ENCODE results near the gene MKNK2. TPM values are rescaled to one million over a fixed set of nuclear protein-coding genes. Genes with fewer than 3 reads are reported as not detected.

MKNK2 gene
- total and polyA plus RNA-seq, 10 of the 15 experiments (the other 5 are each of a cell fraction or from before 2014, with no cell fraction given) = 9.6 to 365 (median 69.9) TPM

DNA sequence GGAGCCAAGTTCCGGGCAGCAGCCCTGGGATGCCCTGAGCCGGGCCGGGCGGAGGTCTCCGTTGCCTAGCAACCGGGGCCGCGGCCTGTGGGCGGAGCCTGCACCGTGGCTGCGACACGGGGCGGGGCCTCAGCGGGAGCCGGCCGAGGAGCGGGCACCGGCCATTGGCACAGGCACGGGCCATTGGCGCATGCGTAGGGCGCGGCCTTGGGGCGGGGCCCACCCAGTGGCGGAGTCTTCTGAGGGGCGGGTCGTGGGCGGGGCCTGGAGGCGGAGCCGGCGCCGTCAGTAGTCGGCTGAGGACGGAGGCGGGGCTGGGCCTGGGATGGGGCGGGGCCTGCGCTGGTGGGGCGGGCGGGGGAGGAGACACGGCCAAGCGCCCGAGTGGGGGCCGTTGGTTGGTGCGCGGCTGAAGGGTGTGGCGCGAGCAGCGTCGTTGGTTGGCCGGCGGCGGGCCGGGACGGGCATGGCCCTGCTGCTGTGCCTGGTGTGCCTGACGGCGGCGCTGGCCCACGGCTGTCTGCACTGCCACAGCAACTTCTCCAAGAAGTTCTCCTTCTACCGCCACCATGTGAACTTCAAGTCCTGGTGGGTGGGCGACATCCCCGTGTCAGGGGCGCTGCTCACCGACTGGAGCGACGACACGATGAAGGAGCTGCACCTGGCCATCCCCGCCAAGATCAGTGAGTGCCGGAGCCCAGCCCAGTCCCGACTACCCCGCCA, 45.6 kb upstream of the MKNK2 start, which contains the start of gene IZUMO4:
TSS of gene IZUMO4 (plus strand) at position 436 of the 723 bp plus-strand sequence. CDS start at position 467, 31 bp downstream.
- Histone ChIP-seq H3K4me3 (peak within 1 kb of the TSS; percentile 93), H4K20me1 (ENCODE audit: control insufficient read depth, insufficient read depth) (no peaks in the 10 kb centered on the region), H3K27me3 (replicated peaks in 1 of 2; ENCODE audit: control insufficient read depth in 2 of 2, insufficient read depth in 2 of 2, low read length in 1 of 2) (no peaks in the 10 kb centered on the region), H3K79me2 (ENCODE audit: control insufficient read depth, insufficient read depth, low read length) (peaks cover 51% of the 10 kb centered on the region), H3K4me1 (ENCODE audit: control insufficient read depth, insufficient read depth, low read length) (peaks cover 21% of the 10 kb centered on the region), H3K9ac (ENCODE audit: control insufficient read depth, insufficient read depth, low read length) (peak within 1 kb of the TSS; percentile 83), H2AFZ (ENCODE audit: control insufficient read depth, low read depth, low read length) (peak within 1 kb of the TSS; percentile 69), H3K4me2 (ENCODE audit: control insufficient read depth, insufficient read depth) (peak within 1 kb of the TSS; percentile 88), H3K9me3 (replicated peaks; ENCODE audit: control insufficient read depth, insufficient read depth, low read length) (no peaks in the 10 kb centered on the region), H3K36me3 (ENCODE audit: control insufficient read depth in 2 of 2, insufficient read depth in 2 of 2, low read length in 1 of 2) (peaks cover 7 to 21% of the 10 kb centered on the region in 2 experiments; a peak in 3 of 4 replicates), H3K27ac (ENCODE audit: control insufficient read depth, insufficient read depth) (peak within 1 kb of the TSS; percentile 93)
- no TSS peak for BruUV-seq (replicated peaks)
- POLR2A ChIA-PET = interaction anchor here (1.5 to 7.8 kb wide), 3 partner anchors 14 to 232 kb away, joined by 4 to 110 read pairs (median 4); partner anchors contain the start of gene MKNK2
- ATAC-seq (peak; percentile 83), DNase-seq (ENCODE audit: low read depth, low spot score) (peak; percentile 71), FAIRE-seq (peak; percentile 85)
- WGBS (ENCODE audit: insufficient coverage, insufficient replicate concordance, low lambda C conversion rate, missing lambda C conversion rate) = under 1% methylated on average over 66 of the region's 70 CpGs
- CTCF ChIA-PET = interaction anchor here (0.7 to 3.1 kb wide), 3 partner anchors 9 to 47 kb away, joined by 3 to 7 read pairs (median 3); no protein-coding TSS in a partner anchor
- intact Hi-C loops (cut with micrococcal nuclease; ENCODE audit: unreplicated experiment) (loop anchor here (10.0 kb wide), 3 partner anchors 138 to 192 kb away; partner anchors contain the start of genes ADAT3, PLEKHJ1, SCAMP4 and SF3A2), in situ Hi-C loops (cut with MboI) (no loop called here)
- RAD21 ChIA-PET (ENCODE audit: unreplicated experiment) = interaction anchor here (0.6 to 1.2 kb wide), 3 partner anchors 45 to 78 kb away, joined by 3 to 4 read pairs (median 3); no protein-coding TSS in a partner anchor
- SMC1A ChIA-PET (ENCODE audit: uncharacterized antibody, unreplicated experiment) = interaction anchor here (1.4 to 5.1 kb wide), 2 partner anchors 13 to 29 kb away, joined by 3 to 43 read pairs; no protein-coding TSS in a partner anchor
- TF ChIP-seq, protein P1, sequence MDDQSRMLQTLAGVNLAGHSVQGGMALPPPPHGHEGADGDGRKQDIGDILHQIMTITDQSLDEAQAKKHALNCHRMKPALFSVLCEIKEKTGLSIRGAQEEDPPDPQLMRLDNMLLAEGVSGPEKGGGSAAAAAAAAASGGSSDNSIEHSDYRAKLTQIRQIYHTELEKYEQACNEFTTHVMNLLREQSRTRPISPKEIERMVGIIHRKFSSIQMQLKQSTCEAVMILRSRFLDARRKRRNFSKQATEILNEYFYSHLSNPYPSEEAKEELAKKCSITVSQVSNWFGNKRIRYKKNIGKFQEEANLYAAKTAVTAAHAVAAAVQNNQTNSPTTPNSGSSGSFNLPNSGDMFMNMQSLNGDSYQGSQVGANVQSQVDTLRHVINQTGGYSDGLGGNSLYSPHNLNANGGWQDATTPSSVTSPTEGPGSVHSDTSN (IDR thresholded peaks at IDR 0.05; ENCODE audit: insufficient replicate concordance, low read depth, low read length) = no peak
- TF ChIP-seq, protein P2, sequence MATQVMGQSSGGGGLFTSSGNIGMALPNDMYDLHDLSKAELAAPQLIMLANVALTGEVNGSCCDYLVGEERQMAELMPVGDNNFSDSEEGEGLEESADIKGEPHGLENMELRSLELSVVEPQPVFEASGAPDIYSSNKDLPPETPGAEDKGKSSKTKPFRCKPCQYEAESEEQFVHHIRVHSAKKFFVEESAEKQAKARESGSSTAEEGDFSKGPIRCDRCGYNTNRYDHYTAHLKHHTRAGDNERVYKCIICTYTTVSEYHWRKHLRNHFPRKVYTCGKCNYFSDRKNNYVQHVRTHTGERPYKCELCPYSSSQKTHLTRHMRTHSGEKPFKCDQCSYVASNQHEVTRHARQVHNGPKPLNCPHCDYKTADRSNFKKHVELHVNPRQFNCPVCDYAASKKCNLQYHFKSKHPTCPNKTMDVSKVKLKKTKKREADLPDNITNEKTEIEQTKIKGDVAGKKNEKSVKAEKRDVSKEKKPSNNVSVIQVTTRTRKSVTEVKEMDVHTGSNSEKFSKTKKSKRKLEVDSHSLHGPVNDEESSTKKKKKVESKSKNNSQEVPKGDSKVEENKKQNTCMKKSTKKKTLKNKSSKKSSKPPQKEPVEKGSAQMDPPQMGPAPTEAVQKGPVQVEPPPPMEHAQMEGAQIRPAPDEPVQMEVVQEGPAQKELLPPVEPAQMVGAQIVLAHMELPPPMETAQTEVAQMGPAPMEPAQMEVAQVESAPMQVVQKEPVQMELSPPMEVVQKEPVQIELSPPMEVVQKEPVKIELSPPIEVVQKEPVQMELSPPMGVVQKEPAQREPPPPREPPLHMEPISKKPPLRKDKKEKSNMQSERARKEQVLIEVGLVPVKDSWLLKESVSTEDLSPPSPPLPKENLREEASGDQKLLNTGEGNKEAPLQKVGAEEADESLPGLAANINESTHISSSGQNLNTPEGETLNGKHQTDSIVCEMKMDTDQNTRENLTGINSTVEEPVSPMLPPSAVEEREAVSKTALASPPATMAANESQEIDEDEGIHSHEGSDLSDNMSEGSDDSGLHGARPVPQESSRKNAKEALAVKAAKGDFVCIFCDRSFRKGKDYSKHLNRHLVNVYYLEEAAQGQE (IDR thresholded peaks at IDR 0.05; ENCODE audit: low read depth, low read length) = no peak
- TF ChIP-seq PML (IDR thresholded peaks at IDR 0.05; ENCODE audit: low read length) = no peak
- TF ChIP-seq SP1 (IDR thresholded peaks at IDR 0.05; ENCODE audit: low read depth, low read length) = peak; percentile 37
- TF ChIP-seq, protein P3, sequence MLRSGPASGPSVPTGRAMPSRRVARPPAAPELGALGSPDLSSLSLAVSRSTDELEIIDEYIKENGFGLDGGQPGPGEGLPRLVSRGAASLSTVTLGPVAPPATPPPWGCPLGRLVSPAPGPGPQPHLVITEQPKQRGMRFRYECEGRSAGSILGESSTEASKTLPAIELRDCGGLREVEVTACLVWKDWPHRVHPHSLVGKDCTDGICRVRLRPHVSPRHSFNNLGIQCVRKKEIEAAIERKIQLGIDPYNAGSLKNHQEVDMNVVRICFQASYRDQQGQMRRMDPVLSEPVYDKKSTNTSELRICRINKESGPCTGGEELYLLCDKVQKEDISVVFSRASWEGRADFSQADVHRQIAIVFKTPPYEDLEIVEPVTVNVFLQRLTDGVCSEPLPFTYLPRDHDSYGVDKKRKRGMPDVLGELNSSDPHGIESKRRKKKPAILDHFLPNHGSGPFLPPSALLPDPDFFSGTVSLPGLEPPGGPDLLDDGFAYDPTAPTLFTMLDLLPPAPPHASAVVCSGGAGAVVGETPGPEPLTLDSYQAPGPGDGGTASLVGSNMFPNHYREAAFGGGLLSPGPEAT (IDR thresholded peaks at IDR 0.05; ENCODE audit: low read depth) = no peak
- TF ChIP-seq EZH2 (IDR thresholded peaks at IDR 0.05; ENCODE audit: borderline replicate concordance, control insufficient read depth, low read depth, low read length) = no peak
- TF ChIP-seq EP300 (IDR thresholded peaks at IDR 0.05; ENCODE audit: borderline replicate concordance in 1 of 2, control insufficient read depth in 1 of 2, low read depth in 2 of 2, low read length in 2 of 2) = no peak
- TF ChIP-seq ZZZ3 (IDR thresholded peaks at IDR 0.05; ENCODE audit: control insufficient read depth, insufficient read length, low read depth) = no peak
- TF ChIP-seq, protein P4, sequence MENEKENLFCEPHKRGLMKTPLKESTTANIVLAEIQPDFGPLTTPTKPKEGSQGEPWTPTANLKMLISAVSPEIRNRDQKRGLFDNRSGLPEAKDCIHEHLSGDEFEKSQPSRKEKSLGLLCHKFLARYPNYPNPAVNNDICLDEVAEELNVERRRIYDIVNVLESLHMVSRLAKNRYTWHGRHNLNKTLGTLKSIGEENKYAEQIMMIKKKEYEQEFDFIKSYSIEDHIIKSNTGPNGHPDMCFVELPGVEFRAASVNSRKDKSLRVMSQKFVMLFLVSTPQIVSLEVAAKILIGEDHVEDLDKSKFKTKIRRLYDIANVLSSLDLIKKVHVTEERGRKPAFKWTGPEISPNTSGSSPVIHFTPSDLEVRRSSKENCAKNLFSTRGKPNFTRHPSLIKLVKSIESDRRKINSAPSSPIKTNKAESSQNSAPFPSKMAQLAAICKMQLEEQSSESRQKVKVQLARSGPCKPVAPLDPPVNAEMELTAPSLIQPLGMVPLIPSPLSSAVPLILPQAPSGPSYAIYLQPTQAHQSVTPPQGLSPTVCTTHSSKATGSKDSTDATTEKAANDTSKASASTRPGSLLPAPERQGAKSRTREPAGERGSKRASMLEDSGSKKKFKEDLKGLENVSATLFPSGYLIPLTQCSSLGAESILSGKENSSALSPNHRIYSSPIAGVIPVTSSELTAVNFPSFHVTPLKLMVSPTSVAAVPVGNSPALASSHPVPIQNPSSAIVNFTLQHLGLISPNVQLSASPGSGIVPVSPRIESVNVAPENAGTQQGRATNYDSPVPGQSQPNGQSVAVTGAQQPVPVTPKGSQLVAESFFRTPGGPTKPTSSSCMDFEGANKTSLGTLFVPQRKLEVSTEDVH (IDR thresholded peaks at IDR 0.05; ENCODE audit: low read depth, partially characterized antibody) = no peak
- no peak for TF ChIP-seq ETV6 (conservative IDR thresholded peaks at IDR 0.05 in 1 of 2, IDR thresholded peaks at IDR 0.05 in 1 of 2; ENCODE audit: borderline replicate concordance in 1 of 2, low read depth in 1 of 2)
